GM12891 (cell line): ENCODE results near the gene ALOXE3. TPM values are rescaled to one million over a fixed set of nuclear protein-coding genes. Genes with fewer than 3 reads are reported as not detected.
A peak's percentile ranks its signal among the peaks of the same experiment; 100 is the strongest.

Source experiments
- DNase-seq: peaks from one replicate; pipeline ENCODE4 v3.0.0; 2011; ENCODE audit warnings: low spot score; ENCODE audit not compliant: insufficient read length
- FAIRE-seq: peaks from 2 replicates; lab custom pipeline; 2011; peaks lifted over from hg19 to GRCh38; lab: Jason Lieb, UNC
- PAX5 ChIP-seq: IDR thresholded peaks from 2 replicates; pipeline ENCODE4 v1.6.1; 2011; ENCODE audit warnings: low read length, moderate library complexity, mild to moderate bottlenecking; ENCODE audit not compliant: insufficient read depth, severe bottlenecking
- POLR2A ChIP-seq: IDR thresholded peaks from 2 replicates; pipeline ENCODE4 v1.6.1; 2011; ENCODE audit warnings: low read depth, low read length, control low read depth
- POLR2AphosphoS5 ChIP-seq: IDR thresholded peaks from 2 replicates; pipeline ENCODE4 v1.6.1; 2011; ENCODE audit warnings: low read depth, low read length, control low read depth
- POU2F2 ChIP-seq: IDR thresholded peaks from 2 replicates; pipeline ENCODE4 v1.6.1; 2011; ENCODE audit warnings: low read depth, mild to moderate bottlenecking, control low read depth, low read length, moderate library complexity
- SPI1 ChIP-seq: IDR thresholded peaks from 2 replicates; pipeline ENCODE4 v1.6.1; 2011; ENCODE audit warnings: low read depth, low read length, control low read depth
- TAF1 ChIP-seq: IDR thresholded peaks from 2 replicates; pipeline ENCODE4 v1.6.1; 2011; ENCODE audit warnings: low read depth, low read length, control low read depth
- polyA plus RNA-seq: library from polyadenylated mRNA; unstranded; fragments of >200 nt; gene quantifications from one replicate; pipeline ENCODE4 v1.2.1, GENCODE V29; 2012; ENCODE audit warnings: low read depth, missing spikeins, inconsistent platforms; ENCODE audit not compliant: missing spikeins

ALOXE3 gene
- not detected for polyA plus RNA-seq

GRCh38 chr17:8117980-8118768, at the start of gene ALOXE3:
Gene ALOXE3 (minus strand): TSS chr17:8118514. CDS start chr17:8117990, 524 bp downstream.
- FAIRE-seq, result peak; percentile 92
- TF ChIP-seq TAF1 (no peak), POLR2AphosphoS5 (no peak), POU2F2 (no peak), PAX5 (no peak), SPI1 (no peak)
- no peak for DNase-seq

GRCh38 chr17:8167526-8167925, 49.2 kb upstream of the ALOXE3 start:
- TF ChIP-seq SPI1, result no peak
- TF ChIP-seq POU2F2, result no peak
- TF ChIP-seq PAX5, result no peak
- TF ChIP-seq POLR2AphosphoS5, result no peak
- TF ChIP-seq TAF1, result no peak
- FAIRE-seq, result no peak
- DNase-seq, result no peak

DNA sequence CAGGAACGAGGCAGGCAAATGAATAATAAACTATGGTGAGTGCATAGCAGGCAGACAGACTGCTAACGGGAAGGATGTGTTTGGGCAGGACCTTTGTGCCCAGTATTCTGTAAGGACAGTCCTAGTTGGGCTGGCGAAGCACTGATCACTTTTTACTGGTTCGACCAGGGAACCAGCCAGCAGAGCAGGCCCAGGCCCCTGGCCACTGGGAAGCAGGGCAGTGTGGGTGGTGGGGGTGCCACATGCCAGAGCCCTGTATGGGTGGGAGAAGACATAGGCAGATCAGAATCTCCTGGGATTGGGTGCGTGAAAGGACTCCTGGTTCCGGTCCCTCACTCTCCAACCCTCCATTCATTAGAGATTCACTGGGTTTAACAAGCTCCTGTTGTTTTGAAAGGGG, 48.4 kb upstream of the ALOXE3 start:
- FAIRE-seq (no peak), DNase-seq (no peak)
- TF ChIP-seq PAX5 (no peak), SPI1 (no peak), POU2F2 (no peak)

DNA sequence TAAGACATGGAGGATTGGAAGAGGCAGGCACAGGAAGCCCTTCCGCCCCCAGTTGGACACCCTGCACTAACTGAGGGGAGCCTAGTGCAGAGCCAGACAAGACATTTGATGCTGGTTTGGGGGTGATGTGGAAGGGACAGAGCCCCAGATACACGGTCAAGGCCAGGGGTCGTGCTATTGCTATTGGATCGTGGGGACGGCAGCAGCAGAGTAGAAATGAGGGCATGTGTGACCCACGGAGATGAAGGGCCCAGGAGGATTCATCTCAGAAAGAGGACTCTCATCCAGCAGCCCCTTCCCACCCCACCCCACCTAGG, 46.5 kb upstream of the ALOXE3 start:
- no peak for FAIRE-seq

GRCh38 chr17:8163978-8164814, 45.9 kb upstream of the ALOXE3 start:
- TF ChIP-seq PAX5 (no peak), SPI1 (no peak), POLR2AphosphoS5 (no peak), POLR2A (no peak), TAF1 (no peak), POU2F2 (no peak)
- DNase-seq (no peak), FAIRE-seq (peak; percentile 41)

More for the DNA sequence above, 46.5 kb upstream of the ALOXE3 start:
- no peak for DNase-seq
- TF ChIP-seq POU2F2 (no peak), POLR2AphosphoS5 (no peak), PAX5 (no peak), TAF1 (no peak), POLR2A (no peak), SPI1 (no peak)

GRCh38 chr17:8162997-8163977, 45.0 kb upstream of the ALOXE3 start:
- FAIRE-seq, result peak; percentile 40
- no peak for TF ChIP-seq POLR2AphosphoS5
- no peak for TF ChIP-seq TAF1
- TF ChIP-seq PAX5, result no peak
- TF ChIP-seq POU2F2, result no peak
- no peak for TF ChIP-seq SPI1
- no peak for TF ChIP-seq POLR2A
- DNase-seq, result no peak

DNA sequence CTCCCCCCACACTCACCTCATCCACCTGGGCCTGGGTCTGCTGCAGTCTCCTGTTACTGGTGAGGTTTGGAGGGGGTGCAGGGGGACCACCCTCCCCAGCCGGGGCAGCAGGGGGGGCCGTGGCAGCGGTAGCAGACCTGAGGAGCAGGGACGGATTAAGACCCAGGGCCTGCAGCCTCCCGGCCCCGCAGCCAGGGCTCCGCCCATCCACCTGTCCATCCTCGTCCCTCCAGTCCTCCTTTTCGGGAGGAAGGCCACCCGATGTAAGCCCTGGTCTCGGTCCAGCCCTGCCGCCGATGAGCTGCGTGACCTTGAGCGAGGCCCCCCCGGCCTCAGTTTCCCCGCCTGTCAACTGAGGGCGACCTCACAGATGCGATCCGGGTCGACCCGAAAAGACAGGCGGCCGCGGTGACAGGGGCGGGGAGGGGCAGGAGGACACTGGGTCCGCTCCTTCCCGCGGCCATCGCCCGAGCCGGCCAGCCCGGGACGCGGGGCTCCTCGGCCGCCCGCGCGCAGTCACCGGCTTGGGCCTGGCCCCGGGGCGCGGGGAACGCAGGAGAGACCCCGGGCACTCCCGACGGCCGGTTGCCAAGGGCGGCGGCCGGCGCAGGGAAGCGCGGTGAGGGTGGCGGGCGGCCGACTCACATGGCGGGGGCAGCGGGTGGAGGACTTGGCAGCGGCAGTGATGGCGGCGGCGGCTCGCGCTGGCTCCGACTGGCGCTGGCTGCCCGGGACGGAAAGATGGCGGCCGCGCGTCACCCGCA, 44.1 kb upstream of the ALOXE3 start, which contains the start of gene VAMP2:
Gene VAMP2, minus strand, starts transcription at position 716 of the 764 bp plus-strand sequence. Its CDS starts 69 bp downstream, at position 647.
- TF ChIP-seq POU2F2, result no peak
- no peak for TF ChIP-seq SPI1
- TF ChIP-seq POLR2AphosphoS5, result peak; percentile 68; the same call in 1 of the 2 replicates
- peak; percentile 70; the same call in 1 of the 2 replicates for TF ChIP-seq POLR2A
- peak; percentile 48; the same call in 1 of the 2 replicates for TF ChIP-seq TAF1
- no peak for TF ChIP-seq PAX5
- FAIRE-seq (peak; percentile 91), DNase-seq (no peak)
